Right lobe of liver (tissue), 6 donors: ENCODE data around the gene ENGASE. TPM values are rescaled to one million over a fixed set of nuclear protein-coding genes. Genes with fewer than 3 reads are reported as not detected.

Source experiments
- ATAC-seq, 4 donors: fragments of 200-7000 bp; cut with Tn5 transposase; one replicate each; pipeline ENCODE4 v1.9.1; 2020; ENCODE audit warnings: mild to moderate bottlenecking in 4 of 4, moderate library complexity in 4 of 4
- DNase-seq, 3 donors: peaks; one replicate each; pipeline ENCODE4 v3.0.0-alpha.2; 2020
- H3K27ac ChIP-seq, 3 donors: fragments of 200-600 bp; one replicate each; pipeline ENCODE4 v1.8.0; 2022
- H3K27me3 ChIP-seq, 2 donors: fragments of 200-600 bp; one replicate each; pipeline ENCODE4 v1.8.0; 2022
- H3K36me3 ChIP-seq, 4 donors: fragments of 200-600 bp; sonication (generic) in 1 of 4; one replicate each; pipeline versions ENCODE4 v1.5.1 to v1.8.0; 2017 to 2022; ENCODE audit warnings: control low read depth in 1 of 4
- H3K4me1 ChIP-seq, 4 donors: fragments of 200-600 bp; sonication (generic) in 1 of 4; one replicate each; pipeline versions ENCODE4 v1.5.1 to v1.8.0; 2017 to 2022; ENCODE audit warnings: control low read depth in 1 of 4
- H3K4me3 ChIP-seq, 3 donors: fragments of 200-600 bp; one replicate each; pipeline ENCODE4 v1.8.0; 2022
- H3K9me3 ChIP-seq, 4 donors: fragments of 200-600 bp; sonication (generic) in 1 of 4; one replicate each; pipeline versions ENCODE4 v1.5.1 to v1.8.0; 2017 to 2022; ENCODE audit warnings: control low read depth in 1 of 4
- POLR2A ChIP-seq: fragments of 450-650 bp; IDR thresholded peaks from one replicate; pipeline ENCODE4 v1.6.1; 2017; ENCODE audit warnings: antibody characterized with exemption, mild to moderate bottlenecking
- WGBS: methylation state at CpG from one replicate; pipeline ENCODE4 v1.1.6; 2018; ENCODE audit warnings: low coverage, low lambda C conversion rate; ENCODE audit not compliant: insufficient coverage; ENCODE audit errors: missing lambda C conversion rate; 5-methylcytosine and 5-hydroxymethylcytosine counted together
- intact Hi-C, 2 donors: fragments of 100-400 bp; cut with DNase I; formaldehyde crosslinking; loops; one replicate each; pipeline versions ENCODE4 v1.11.2 to v1.14.1; 2022
- total RNA-seq, 6 experiments: library from RNA; depleted of rRNA in 2 of 6; stranded (reverse); fragments of >200 nt in 2 of 6; fragmentation: NEBNext Ultra II Directional in 3 of 6; extraction: Animal tissue kit (Norgen Biotek cat#: 25700) in 3 of 6; gene quantifications; one replicate each; pipeline versions ENCODE4 v1.1.0 to v1.2.4, GENCODE V29; 2016 to 2023
- TF ChIP-seq, protein P1 (sequence below), 4 donors: fragments of 200-600 bp in 3 of 4; fragments of 450-650 bp in 1 of 4; IDR thresholded peaks; one replicate each; pipeline versions ENCODE4 v1.5.1 to v1.8.0; 2016 to 2022; ENCODE audit warnings: antibody characterized with exemption in 4 of 4, mild to moderate bottlenecking in 2 of 4
- donor health status: DM: no; HTN: yes; CAD: no.
- donor health status: DM: no; HTN: no; CAD: no.
- donor health status: DM: no; HTN: no; CAD: no.
- donor health status: DM: no; HTN: yes; CAD: no.
- donor health status: DM: no; HTN: yes; CAD: no.

ENGASE gene
- total RNA-seq, 6 experiments from 2014 or later, result 7.4 to 63.7 (median 39.1) TPM

DNA sequence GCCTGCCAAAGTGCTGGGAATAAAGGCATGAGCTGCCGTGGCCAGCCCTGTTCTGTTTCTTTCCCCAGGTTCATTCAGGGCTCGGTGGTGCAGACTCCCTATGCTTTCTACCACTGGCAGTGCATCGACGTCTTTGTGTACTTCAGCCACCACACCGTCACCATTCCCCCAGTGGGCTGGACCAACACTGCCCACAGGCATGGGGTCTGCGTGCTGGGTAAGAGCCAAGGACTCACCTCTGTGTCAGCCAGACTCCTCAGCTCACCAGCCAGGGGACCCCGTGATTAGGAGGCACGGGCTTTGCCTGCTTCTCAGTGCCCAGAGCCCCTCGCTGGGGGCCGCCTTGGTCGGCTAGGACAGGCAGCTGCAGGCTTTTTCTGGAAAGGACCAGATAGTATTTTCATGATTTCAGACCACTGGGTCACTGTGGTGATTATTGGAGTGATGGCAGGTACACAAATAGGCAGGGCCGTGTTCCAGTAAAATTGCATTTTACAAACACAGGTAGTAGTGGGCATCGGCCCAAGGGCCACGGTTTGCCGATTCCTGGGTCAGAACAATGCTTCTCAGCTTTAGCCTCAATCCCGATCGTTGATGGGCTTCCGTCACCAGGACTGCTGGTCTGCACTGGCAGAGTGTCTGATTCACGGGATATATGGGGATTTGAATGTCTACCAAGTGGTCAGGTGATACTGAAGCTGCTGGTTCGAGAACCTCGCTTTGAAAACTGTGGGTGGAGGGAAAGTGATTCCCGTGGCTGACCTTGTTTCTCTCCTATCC, 5.0 kb downstream of the ENGASE start:
- Histone ChIP-seq H3K27me3 (no peaks in the 10 kb centered on the region), H3K27ac (no peak overlapping the region), H3K4me1 (peaks cover 0 to 10% (median 0%) of the 10 kb centered on the region in 4 donors), H3K9me3 (no peaks in the 10 kb centered on the region), H3K36me3 (peaks cover 0 to 61% (median 5%) of the 10 kb centered on the region in 4 donors), H3K4me3 (no peak overlapping the region)
- DNase-seq, result peak in 2 of 3 donors; percentile 2 to 29
- TF ChIP-seq, protein P1, sequence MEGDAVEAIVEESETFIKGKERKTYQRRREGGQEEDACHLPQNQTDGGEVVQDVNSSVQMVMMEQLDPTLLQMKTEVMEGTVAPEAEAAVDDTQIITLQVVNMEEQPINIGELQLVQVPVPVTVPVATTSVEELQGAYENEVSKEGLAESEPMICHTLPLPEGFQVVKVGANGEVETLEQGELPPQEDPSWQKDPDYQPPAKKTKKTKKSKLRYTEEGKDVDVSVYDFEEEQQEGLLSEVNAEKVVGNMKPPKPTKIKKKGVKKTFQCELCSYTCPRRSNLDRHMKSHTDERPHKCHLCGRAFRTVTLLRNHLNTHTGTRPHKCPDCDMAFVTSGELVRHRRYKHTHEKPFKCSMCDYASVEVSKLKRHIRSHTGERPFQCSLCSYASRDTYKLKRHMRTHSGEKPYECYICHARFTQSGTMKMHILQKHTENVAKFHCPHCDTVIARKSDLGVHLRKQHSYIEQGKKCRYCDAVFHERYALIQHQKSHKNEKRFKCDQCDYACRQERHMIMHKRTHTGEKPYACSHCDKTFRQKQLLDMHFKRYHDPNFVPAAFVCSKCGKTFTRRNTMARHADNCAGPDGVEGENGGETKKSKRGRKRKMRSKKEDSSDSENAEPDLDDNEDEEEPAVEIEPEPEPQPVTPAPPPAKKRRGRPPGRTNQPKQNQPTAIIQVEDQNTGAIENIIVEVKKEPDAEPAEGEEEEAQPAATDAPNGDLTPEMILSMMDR (IDR thresholded peaks at IDR 0.05), result no peak
- no peak for TF ChIP-seq POLR2A
- intact Hi-C loops, result no loop called here
- 93% methylated on average over 14 of the region's 22 CpGs for WGBS
- no peak for ATAC-seq

GRCh38 chr17:79080349-79080748, 5.7 kb downstream of the ENGASE start:
- 98% methylated on average over 7 of the region's 18 CpGs for WGBS
- no peaks in the 10 kb centered on the region for H3K27me3 ChIP-seq
- no peak overlapping the region for H3K4me3 ChIP-seq
- H3K36me3 ChIP-seq, result peaks cover 0 to 67% (median 7%) of the 10 kb centered on the region in 4 donors
- H3K9me3 ChIP-seq, result no peaks in the 10 kb centered on the region
- no peak overlapping the region for H3K27ac ChIP-seq
- TF ChIP-seq POLR2A, result no peak
- TF ChIP-seq, protein P1 (IDR thresholded peaks at IDR 0.05), result no peak
- H3K4me1 ChIP-seq, result peaks cover 0 to 10% (median 0%) of the 10 kb centered on the region in 4 donors
- ATAC-seq (no peak), DNase-seq (peak in 1 of 3 donors; percentile 33)
- intact Hi-C loops, result no loop called here

DNA sequence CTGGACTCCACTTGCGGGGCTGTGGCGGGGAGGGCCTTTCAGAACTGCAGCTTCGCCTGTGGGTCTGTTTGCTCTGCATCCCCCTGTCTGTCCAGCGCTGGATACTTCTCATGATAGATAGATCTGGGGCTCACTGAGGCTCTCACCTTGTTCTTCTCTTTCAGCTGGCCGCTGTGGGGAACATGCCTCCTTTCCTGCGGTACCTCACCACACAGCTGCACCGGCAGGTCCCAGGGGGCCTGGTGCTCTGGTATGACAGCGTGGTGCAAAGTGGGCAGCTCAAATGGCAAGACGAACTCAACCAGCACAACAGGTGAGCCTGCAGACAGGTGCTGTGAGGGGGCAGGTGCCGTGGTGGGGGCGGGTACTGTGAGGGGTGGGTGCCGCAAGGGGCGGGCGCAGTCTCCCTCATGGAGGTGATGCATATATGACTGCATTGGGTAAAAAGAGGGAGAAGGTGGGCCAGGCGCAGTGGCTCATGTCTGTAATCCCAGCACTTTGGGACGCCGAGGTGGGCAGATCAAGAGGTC, 6.2 kb downstream of the ENGASE start:
- no peaks in the 10 kb centered on the region for H3K27me3 ChIP-seq
- no peak overlapping the region for H3K4me3 ChIP-seq
- intact Hi-C loops, result no loop called here
- H3K9me3 ChIP-seq, result no peaks in the 10 kb centered on the region
- H3K4me1 ChIP-seq, result peaks cover 0 to 5% (median 0%) of the 10 kb centered on the region in 4 donors
- 95% methylated on average over 8 of the region's 17 CpGs for WGBS
- DNase-seq (peak in 1 of 3 donors; percentile 29), ATAC-seq (no peak)
- peaks cover 0 to 72% (median 7%) of the 10 kb centered on the region in 4 donors for H3K36me3 ChIP-seq
- no peak overlapping the region for H3K27ac ChIP-seq
- TF ChIP-seq, protein P1 (IDR thresholded peaks at IDR 0.05), result no peak
- TF ChIP-seq POLR2A, result no peak

DNA sequence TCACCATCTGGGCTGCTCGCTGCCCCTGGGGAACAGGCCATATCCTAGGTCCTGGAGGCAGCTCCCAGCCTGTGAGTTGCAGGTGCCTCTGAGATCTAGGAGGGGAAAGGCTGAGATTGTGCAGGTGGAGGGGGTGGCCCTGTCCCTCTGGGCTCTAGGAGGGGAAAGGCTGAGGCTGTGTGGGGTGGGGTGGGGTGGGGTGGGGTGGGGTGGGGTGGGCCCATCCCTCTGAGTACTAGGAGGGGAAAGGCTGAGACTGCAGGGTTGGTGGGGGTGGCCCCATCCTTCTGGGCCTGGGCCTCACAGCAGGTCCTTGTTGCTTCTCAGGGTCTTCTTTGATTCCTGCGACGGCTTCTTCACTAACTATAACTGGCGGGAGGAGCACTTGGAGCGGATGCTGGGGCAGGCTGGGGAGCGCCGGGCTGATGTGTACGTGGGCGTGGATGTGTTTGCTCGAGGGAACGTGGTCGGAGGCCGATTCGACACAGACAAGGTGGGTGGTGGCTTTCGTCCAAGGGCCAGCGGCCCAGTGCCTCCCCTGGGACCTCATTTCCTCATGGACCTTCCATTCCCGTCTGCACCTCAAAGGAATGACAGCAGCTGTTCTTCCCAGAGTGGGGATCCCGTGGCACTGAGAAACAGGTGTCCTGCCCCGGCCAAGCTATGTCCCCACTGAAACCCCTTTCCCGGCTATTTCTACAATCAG, 7.1 kb downstream of the ENGASE start:
- H3K4me1 ChIP-seq, result no peaks in the 10 kb centered on the region
- ATAC-seq, result no peak
- H3K4me3 ChIP-seq, result no peak overlapping the region
- H3K27ac ChIP-seq, result no peak overlapping the region
- intact Hi-C loops, result no loop called here
- WGBS, result 53% methylated on average over 6 of the region's 20 CpGs
- no peaks in the 10 kb centered on the region for H3K9me3 ChIP-seq
- peak in 1 of 3 donors; percentile 45 for DNase-seq
- no peaks in the 10 kb centered on the region for H3K27me3 ChIP-seq
- peaks cover 0 to 72% (median 7%) of the 10 kb centered on the region in 4 donors for H3K36me3 ChIP-seq
- TF ChIP-seq POLR2A, result no peak
- TF ChIP-seq, protein P1 (IDR thresholded peaks at IDR 0.05), result no peak
